ENCODE data around the gene PRKCZ.

Gene PRKCZ

GRCh38 chr1:2174348-2175054, 124.3 kb downstream of the PRKCZ start:
- peak; percentile 95 for TF ChIP-seq CTCF (IDR thresholded peaks at IDR 0.05; ENCODE audit: control insufficient read depth, extremely low read depth, insufficient read depth)
- DNase-seq (ENCODE audit: low read depth), result peak; percentile 11
- no peak overlapping the region for H3K4me3 ChIP-seq (ENCODE audit: low read depth, low read length)

- DNase-seq (ENCODE audit: low read depth), result no peak
- no peak for TF ChIP-seq CTCF (IDR thresholded peaks at IDR 0.05; ENCODE audit: control insufficient read depth, extremely low read depth, insufficient read depth)
- no peak overlapping the region for H3K4me3 ChIP-seq (ENCODE audit: low read depth, low read length)
Measured at GRCh38 chr1:2175055-2175414, 124.8 kb downstream of the PRKCZ start.

DNA sequence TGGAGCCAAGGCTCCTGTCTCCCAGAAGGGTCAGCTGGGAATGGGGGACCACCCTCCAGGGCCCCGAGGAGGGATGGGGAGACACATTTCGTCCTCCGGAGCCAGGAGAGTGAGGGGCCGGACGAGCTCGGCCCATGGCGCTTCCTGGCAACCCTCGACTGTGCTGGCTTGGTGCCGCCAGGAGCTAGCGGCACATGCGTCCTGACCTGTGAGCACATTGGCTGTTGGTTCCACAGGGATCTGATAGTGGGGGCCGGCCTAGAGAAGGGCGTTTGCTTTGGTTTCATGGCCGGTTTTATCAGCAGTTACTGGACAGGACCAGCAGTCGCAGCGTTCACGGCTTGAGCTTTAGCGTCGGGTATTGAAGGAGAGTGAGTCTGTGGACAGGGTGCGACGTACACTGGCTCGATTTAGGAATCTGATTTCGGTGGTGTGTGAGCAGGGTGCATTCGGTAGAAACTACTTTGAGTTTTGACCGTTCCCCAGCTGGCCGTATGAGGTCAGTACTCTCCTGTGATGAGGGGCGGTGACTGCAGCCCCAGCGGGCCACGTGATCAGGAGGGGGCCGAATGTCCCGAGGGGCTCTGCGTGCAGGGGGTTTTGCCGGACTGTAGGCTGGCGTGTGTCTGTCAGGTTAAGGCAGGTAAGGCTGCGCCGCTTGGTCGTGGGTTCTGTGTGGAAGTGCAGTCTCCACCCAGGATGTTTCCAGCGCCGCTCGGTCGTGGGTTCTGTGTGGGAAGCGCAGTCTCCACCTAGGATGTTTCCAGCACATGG, 125.7 kb downstream of the PRKCZ start:
- H3K4me3 ChIP-seq (ENCODE audit: low read depth, low read length), result no peak overlapping the region
- no peak for TF ChIP-seq CTCF (IDR thresholded peaks at IDR 0.05; ENCODE audit: control insufficient read depth, extremely low read depth, insufficient read depth)
- no peak for DNase-seq (ENCODE audit: low read depth)

DNA sequence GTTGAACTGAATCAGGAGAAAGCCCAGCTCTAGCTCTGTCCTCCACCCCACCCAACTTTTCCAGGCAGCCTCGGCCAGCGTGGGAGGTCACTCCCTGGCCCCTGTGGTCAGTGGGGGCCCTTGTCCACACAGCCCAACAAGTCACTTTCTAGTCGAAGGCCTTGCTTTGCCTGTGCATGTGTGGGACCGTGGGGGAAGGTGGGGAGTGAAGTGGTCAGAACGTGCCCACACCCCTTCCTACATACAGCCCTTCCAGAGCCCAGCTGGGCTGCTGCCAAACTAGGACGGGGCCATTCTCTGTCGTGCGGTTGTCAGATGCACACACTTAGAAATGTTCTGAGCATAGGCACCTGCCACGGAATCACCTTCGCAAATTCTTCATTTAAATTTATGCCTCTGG, 126.4 kb downstream of the PRKCZ start:
- TF ChIP-seq CTCF (IDR thresholded peaks at IDR 0.05; ENCODE audit: control insufficient read depth, extremely low read depth, insufficient read depth), result no peak
- no peak overlapping the region for H3K4me3 ChIP-seq (ENCODE audit: low read depth, low read length)
- DNase-seq (ENCODE audit: low read depth), result no peak

GRCh38 chr1:2177541-2177940, 127.3 kb downstream of the PRKCZ start:
- no peak for TF ChIP-seq CTCF (IDR thresholded peaks at IDR 0.05; ENCODE audit: control insufficient read depth, extremely low read depth, insufficient read depth)
- no peak overlapping the region for H3K4me3 ChIP-seq (ENCODE audit: low read depth, low read length)
- no peak for DNase-seq (ENCODE audit: low read depth)

DNA sequence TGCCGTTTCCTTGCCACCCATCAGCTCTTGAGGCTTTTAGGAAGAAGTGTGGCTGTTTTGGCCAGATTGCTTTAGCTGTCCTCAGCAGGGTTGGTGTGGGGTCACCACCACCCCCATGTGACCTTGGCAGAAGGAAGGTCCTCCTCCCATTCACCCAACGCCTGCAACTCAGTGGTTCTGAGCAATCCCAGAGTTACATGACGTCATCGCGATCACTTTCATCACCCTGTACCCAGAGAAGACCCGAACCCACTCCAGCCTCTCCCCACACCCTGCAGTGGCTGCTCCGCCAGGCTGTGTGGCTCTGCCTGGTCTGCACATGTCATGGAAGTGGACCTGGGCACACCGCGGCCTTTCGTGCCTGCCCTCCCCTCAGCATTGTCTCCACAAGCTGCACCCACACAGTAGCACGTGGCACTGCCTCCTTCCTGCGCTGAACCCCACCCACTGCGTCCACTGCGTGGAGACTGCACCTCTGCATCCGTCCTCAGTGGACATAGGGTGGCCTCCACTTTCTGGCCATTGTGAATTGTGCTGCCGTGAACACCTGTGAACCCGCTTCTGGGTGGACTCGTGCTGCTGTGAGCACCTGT, 127.8 kb downstream of the PRKCZ start:
- no peak for DNase-seq (ENCODE audit: low read depth)
- H3K4me3 ChIP-seq (ENCODE audit: low read depth, low read length), result no peak overlapping the region
- no peak for TF ChIP-seq CTCF (IDR thresholded peaks at IDR 0.05; ENCODE audit: control insufficient read depth, extremely low read depth, insufficient read depth)

Data from LNCaP clone FGC (cell line).